Neuronal stem cell (in vitro differentiated cells): ENCODE measurements around the gene CRACR2A.

ENCODE experiments used
- DNase-seq: peaks from one replicate; pipeline ENCODE4 v3.0.0-alpha.2; 2013; ENCODE audit warnings: low spot score
- H2AFZ ChIP-seq: one replicate; pipeline ENCODE4 v1.6.1; 2013; ENCODE audit warnings: mild to moderate bottlenecking, low read length, inconsistent platforms
- H2AK5ac ChIP-seq: 2 replicates; pipeline ENCODE4 v1.6.1; 2013; ENCODE audit warnings: low read depth, mild to moderate bottlenecking, inconsistent platforms, low read length, moderate library complexity, mixed read lengths
- H2BK120ac ChIP-seq: 2 replicates; pipeline ENCODE4 v1.6.1; 2013; ENCODE audit warnings: low read depth, mild to moderate bottlenecking, inconsistent platforms, low read length, moderate library complexity, mixed read lengths
- H2BK12ac ChIP-seq: one replicate; pipeline ENCODE4 v1.6.1; 2013; ENCODE audit warnings: low read length, inconsistent platforms
- H2BK15ac ChIP-seq: 2 replicates; pipeline ENCODE4 v1.6.1; 2013; ENCODE audit warnings: mild to moderate bottlenecking, low read length, inconsistent platforms, mixed read lengths
- H2BK5ac ChIP-seq: one replicate; pipeline ENCODE4 v1.6.1; 2013; ENCODE audit warnings: inconsistent platforms, mild to moderate bottlenecking, low read length, moderate library complexity
- H3K14ac ChIP-seq: one replicate; pipeline ENCODE4 v1.6.1; 2013; ENCODE audit warnings: low read length, inconsistent platforms
- H3K18ac ChIP-seq: 2 replicates; pipeline ENCODE4 v1.6.1; 2013; ENCODE audit warnings: low read length, inconsistent platforms
- H3K23ac ChIP-seq: 2 replicates; pipeline ENCODE4 v1.6.1; 2013; ENCODE audit warnings: low read depth, mild to moderate bottlenecking, mixed read lengths, low read length, inconsistent platforms; ENCODE audit not compliant: poor library complexity
- H3K27ac ChIP-seq: replicated peaks from 3 replicates; pipeline ENCODE4 v1.5.1; 2013; ENCODE audit warnings: low read length, inconsistent platforms
- H3K27me3 ChIP-seq, 3 experiments: 2 replicates each; pipeline ENCODE4 v1.6.1; 2013; ENCODE audit warnings: low read length in 3 of 3, mild to moderate bottlenecking in 2 of 3, inconsistent platforms in 1 of 3, low read depth in 1 of 3, mixed read lengths in 1 of 3, moderate library complexity in 1 of 3; ENCODE audit not compliant: control insufficient read depth in 3 of 3, insufficient read depth in 3 of 3
- H3K36me3 ChIP-seq, 2 donors: replicated peaks in 1 of 2; 2 replicates each; pipeline ENCODE4 v1.6.1; 2013; ENCODE audit warnings: low read length in 2 of 2; ENCODE audit not compliant: control insufficient read depth in 2 of 2, insufficient read depth in 2 of 2
- H3K4ac ChIP-seq: 2 replicates; pipeline ENCODE4 v1.6.1; 2013; ENCODE audit warnings: inconsistent platforms, mild to moderate bottlenecking, low read length, moderate library complexity
- H3K4me1 ChIP-seq, 2 donors: 1 replicate in 1 of 2; 2 replicates in 1 of 2; pipeline ENCODE4 v1.6.1; 2013; ENCODE audit warnings: low read length in 2 of 2, low read depth in 1 of 2; ENCODE audit not compliant: control insufficient read depth in 2 of 2, insufficient read depth in 1 of 2
- H3K4me2 ChIP-seq: one replicate; pipeline ENCODE4 v1.6.1; 2013; ENCODE audit warnings: mild to moderate bottlenecking, low read length, inconsistent platforms; ENCODE audit not compliant: insufficient read depth, poor library complexity, severe bottlenecking
- H3K4me3 ChIP-seq, 2 donors: 2 replicates each; pipeline ENCODE4 v1.5.1; 2013; ENCODE audit warnings: low read length in 2 of 2, mild to moderate bottlenecking in 2 of 2, inconsistent platforms in 1 of 2, moderate library complexity in 1 of 2
- H3K79me1 ChIP-seq: one replicate; pipeline ENCODE4 v1.6.1; 2013; ENCODE audit warnings: low read depth, mild to moderate bottlenecking, inconsistent platforms, low read length, moderate library complexity
- H3K9ac ChIP-seq: one replicate; pipeline ENCODE4 v1.6.1; 2013; ENCODE audit warnings: mild to moderate bottlenecking, low read depth, low read length, inconsistent platforms; ENCODE audit not compliant: poor library complexity
- H3K9me3 ChIP-seq, 2 donors: replicated peaks in 1 of 2; 2 replicates each; pipeline versions ENCODE3 to v1.6.1; 2013; ENCODE audit warnings: low read length in 2 of 2, mild to moderate bottlenecking in 2 of 2, inconsistent platforms in 1 of 2, low read depth in 1 of 2, mixed read lengths in 1 of 2, moderate library complexity in 1 of 2; ENCODE audit not compliant: control insufficient read depth in 2 of 2, insufficient read depth in 1 of 2
- H4K8ac ChIP-seq: one replicate; pipeline ENCODE4 v1.6.1; 2013; ENCODE audit warnings: low read depth, mild to moderate bottlenecking, inconsistent platforms, low read length, moderate library complexity
- H4K91ac ChIP-seq: one replicate; pipeline ENCODE4 v1.6.1; 2013; ENCODE audit warnings: low read length, low read depth, mild to moderate bottlenecking, inconsistent platforms; ENCODE audit not compliant: poor library complexity
- WGBS, 2 donors: extraction: QIAGEN DNeasy Blood & Tissue Kit; methylation state at CpG; one replicate each; pipeline ENCODE4 v1.1.7; 2013; ENCODE audit warnings: missing lambda C conversion rate in 2 of 2, mixed read lengths in 1 of 2; ENCODE audit not compliant: insufficient read length in 2 of 2, insufficient replicate concordance in 1 of 2; ENCODE audit errors: extremely low coverage in 2 of 2; 5-methylcytosine and 5-hydroxymethylcytosine counted together

Gene CRACR2A

DNA sequence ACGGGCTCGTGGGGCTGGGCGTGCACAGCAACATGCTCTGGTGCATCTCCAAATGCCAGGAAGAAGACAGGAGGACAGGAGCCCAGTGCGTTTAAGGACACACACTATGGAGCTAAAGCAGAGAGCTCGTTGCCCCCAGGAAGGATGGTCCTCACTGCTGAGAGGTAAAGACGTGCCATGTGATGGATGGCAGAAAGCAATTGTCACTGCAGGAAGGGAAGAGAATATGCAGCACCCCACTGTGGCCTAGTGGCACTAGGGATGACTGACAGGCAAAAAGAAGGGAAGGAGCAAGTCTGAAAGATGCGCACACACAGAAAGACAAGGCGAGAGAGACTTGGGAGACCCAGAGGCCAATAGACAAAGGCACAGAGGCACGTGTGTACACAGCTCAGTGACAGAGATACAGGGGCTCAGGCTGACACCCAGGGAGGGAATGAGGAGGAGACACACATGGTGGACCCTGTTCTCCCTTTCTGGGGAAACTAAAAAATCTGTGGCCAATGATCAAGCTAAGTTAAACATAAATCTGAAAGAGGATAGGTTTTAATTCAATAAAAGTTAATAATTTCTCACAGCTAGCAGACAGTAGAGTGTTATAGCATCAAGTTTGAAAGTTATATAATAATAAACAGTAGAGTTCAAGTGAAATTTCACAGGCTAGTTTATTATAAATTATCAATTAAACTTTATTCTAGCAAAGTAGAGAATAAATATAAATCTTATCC lies 78.8 kb downstream of the CRACR2A start:
- Histone ChIP-seq H3K23ac (no peak overlapping the region), H3K4me3 (no peak overlapping the region), H2AK5ac (no peak overlapping the region), H3K4me1 (peaks cover 0 to 6% of the 10 kb centered on the region in 2 donors), H2BK12ac (no peak overlapping the region), H3K9ac (no peak overlapping the region), H3K27me3 (no peaks in the 10 kb centered on the region), H4K91ac (no peak overlapping the region), H2AFZ (peak overlapping the region; percentile 54), H2BK120ac (no peak overlapping the region), H3K4me2 (no peak overlapping the region), H3K27ac (no peak overlapping the region), H4K8ac (no peak overlapping the region), H2BK5ac (no peak overlapping the region), H3K36me3 (no peaks in the 10 kb centered on the region), H2BK15ac (no peak overlapping the region), H3K14ac (no peak overlapping the region), H3K4ac (no peak overlapping the region), H3K18ac (no peak overlapping the region), H3K79me1 (no peaks in the 10 kb centered on the region), H3K9me3 (no peaks in the 10 kb centered on the region)
- no CpG with 5 or more reads among the region's 9 CpGs for WGBS, 2 donors
- no peak for DNase-seq

GRCh38 chr12:3672113-3672509 lies 80.8 kb downstream of the CRACR2A start:
- Histone ChIP-seq H3K4ac (no peak overlapping the region), H3K36me3 (no peaks in the 10 kb centered on the region), H4K8ac (no peak overlapping the region)

DNA sequence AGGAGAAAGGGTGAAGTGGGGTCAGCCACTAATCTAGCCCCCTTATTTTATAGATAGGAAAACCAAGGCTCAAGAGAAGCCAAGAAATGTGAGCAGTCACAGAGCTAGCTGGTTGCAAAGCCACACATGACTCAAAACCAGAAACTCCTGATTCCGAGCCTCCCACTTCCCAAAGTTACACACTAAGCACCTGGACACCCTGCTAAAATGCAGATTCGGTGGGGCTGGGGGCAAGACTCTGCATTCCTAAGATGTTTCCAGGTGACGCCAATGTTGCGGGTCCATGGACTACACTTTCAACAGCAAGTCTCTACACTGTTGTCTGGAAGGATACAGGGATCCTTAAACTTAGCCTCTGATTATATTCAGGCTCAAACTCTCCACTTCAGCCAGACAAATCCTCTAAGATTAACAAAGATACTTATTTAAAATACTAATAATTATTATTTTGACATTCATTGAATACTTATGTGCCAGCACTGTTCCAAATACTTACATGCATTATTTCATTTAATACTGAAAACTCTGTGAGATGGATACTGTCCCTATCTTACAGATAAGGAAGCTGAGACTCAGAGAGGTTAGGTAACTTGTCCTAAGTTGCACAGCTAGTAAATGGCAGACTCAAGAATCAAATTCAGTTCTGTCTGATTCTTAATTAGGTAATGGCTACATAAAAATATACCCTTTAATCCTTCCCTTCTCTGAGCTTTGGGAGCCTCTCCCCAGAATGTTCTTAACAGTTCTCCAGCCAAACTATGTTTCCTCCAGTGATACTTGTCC lies 81.4 kb downstream of the CRACR2A start:
- no peaks in the 10 kb centered on the region for H3K27me3 ChIP-seq
- no peak overlapping the region for H2BK5ac ChIP-seq
- H2AK5ac ChIP-seq, result no peak overlapping the region

More at GRCh38 chr12:3672113-3672509, 80.8 kb downstream of the CRACR2A start:
- no peak overlapping the region for H3K9ac ChIP-seq
- no peak overlapping the region for H2AFZ ChIP-seq
- no peaks in the 10 kb centered on the region for H3K9me3 ChIP-seq
- H4K91ac ChIP-seq, result no peak overlapping the region
- no peak overlapping the region for H3K4me3 ChIP-seq
- DNase-seq, result no peak
- peaks cover 0 to 12% of the 10 kb centered on the region in 2 donors for H3K4me1 ChIP-seq
- no peak overlapping the region for H3K27ac ChIP-seq
- H3K27me3 ChIP-seq, result no peaks in the 10 kb centered on the region
- H3K18ac ChIP-seq, result no peak overlapping the region
- no peak overlapping the region for H2AK5ac ChIP-seq
- H2BK120ac ChIP-seq, result no peak overlapping the region
- no peak overlapping the region for H3K23ac ChIP-seq
- no peaks in the 10 kb centered on the region for H3K79me1 ChIP-seq
- no peak overlapping the region for H2BK5ac ChIP-seq
- no peak overlapping the region for H3K14ac ChIP-seq
- WGBS, 2 donors, result no CpG with 5 or more reads among the region's 2 CpGs
- no peak overlapping the region for H3K4me2 ChIP-seq
- no peak overlapping the region for H2BK15ac ChIP-seq
- no peak overlapping the region for H2BK12ac ChIP-seq

DNA sequence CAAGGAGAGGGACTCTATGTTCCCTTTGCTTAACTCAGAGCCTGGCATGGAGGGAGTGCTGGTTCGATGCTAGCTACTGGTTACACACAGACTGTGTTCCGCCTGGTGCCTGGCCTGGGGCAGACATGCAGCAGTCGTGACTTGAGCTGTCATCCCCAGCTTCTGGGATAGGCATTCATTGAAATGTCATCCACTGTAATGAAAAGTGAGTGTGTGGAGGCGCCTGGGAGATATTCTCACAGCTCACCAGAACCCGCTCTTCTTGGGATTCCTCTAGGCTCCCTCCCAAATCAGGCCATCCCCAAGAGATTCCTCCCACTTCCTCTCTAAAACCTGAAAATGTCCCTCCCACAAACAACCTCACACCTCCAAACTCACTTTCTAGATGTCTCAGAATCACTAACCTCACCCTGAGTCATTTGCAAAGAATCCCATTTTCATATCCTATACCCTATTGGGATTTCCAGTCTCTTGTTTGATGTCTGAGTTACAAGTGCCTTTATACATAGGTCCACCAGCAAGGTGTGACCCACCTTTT lies 82.8 kb downstream of the CRACR2A start:
- no peak overlapping the region for H3K9ac ChIP-seq
- no peak overlapping the region for H3K23ac ChIP-seq
- no peak overlapping the region for H3K18ac ChIP-seq
- H4K8ac ChIP-seq, result no peak overlapping the region
- DNase-seq, result no peak
- H3K14ac ChIP-seq, result no peak overlapping the region
- no peaks in the 10 kb centered on the region for H3K9me3 ChIP-seq
- no peak overlapping the region for H2BK15ac ChIP-seq
- H2BK5ac ChIP-seq, result no peak overlapping the region
- no peak overlapping the region for H2AK5ac ChIP-seq
- H3K4me2 ChIP-seq, result no peak overlapping the region
- no peaks in the 10 kb centered on the region for H3K27me3 ChIP-seq
- no peak overlapping the region for H2BK120ac ChIP-seq
- H3K27ac ChIP-seq, result no peak overlapping the region
- no peak overlapping the region for H3K4ac ChIP-seq
- no peak overlapping the region for H3K4me3 ChIP-seq
- H3K36me3 ChIP-seq, result no peaks in the 10 kb centered on the region
- peaks cover 0 to 12% of the 10 kb centered on the region in 2 donors for H3K4me1 ChIP-seq
- no peak overlapping the region for H2BK12ac ChIP-seq
- H3K79me1 ChIP-seq, result no peaks in the 10 kb centered on the region
- no CpG with 5 or more reads among the region's 5 CpGs for WGBS, 2 donors
- H2AFZ ChIP-seq, result no peak overlapping the region
- no peak overlapping the region for H4K91ac ChIP-seq

More for the DNA sequence above, 81.4 kb downstream of the CRACR2A start:
- no peak overlapping the region for H2BK120ac ChIP-seq
- no peak overlapping the region for H2BK12ac ChIP-seq
- H3K9ac ChIP-seq, result no peak overlapping the region
- H4K8ac ChIP-seq, result no peak overlapping the region
- no peaks in the 10 kb centered on the region for H3K9me3 ChIP-seq
- WGBS, 2 donors, result no CpG with 5 or more reads among the region's 4 CpGs
- H3K27ac ChIP-seq, result no peak overlapping the region
- H3K23ac ChIP-seq, result no peak overlapping the region
- no peak overlapping the region for H2BK15ac ChIP-seq
- DNase-seq, result no peak
- H3K14ac ChIP-seq, result no peak overlapping the region
- H4K91ac ChIP-seq, result no peak overlapping the region
- H3K4me2 ChIP-seq, result no peak overlapping the region
- no peaks in the 10 kb centered on the region for H3K36me3 ChIP-seq
- no peak overlapping the region for H3K4me3 ChIP-seq
- H3K4me1 ChIP-seq, result peaks cover 0 to 12% of the 10 kb centered on the region in 2 donors
- no peaks in the 10 kb centered on the region for H3K79me1 ChIP-seq
- H3K18ac ChIP-seq, result no peak overlapping the region
- H3K4ac ChIP-seq, result no peak overlapping the region
- no peak overlapping the region for H2AFZ ChIP-seq
